OCI-LY3 (cell line): ENCODE data around the gene LCK.

ENCODE experiments used
- H2AFZ ChIP-seq: fragments of 200-600, 300-600 bp; shearing (Covaris generic); 2 replicates; pipeline ENCODE4 v1.6.0; 2014; ENCODE audit warnings: antibody characterized with exemption, low read depth, low read length
- H3K27ac ChIP-seq: fragments of 200-600, 300-600 bp; sonication (generic); 2 replicates; pipeline ENCODE4 v1.5.1; 2014; ENCODE audit warnings: mild to moderate bottlenecking, low read length, moderate library complexity, mixed read lengths
- H3K27me3 ChIP-seq: fragments of 200-600, 300-600 bp; sonication (generic); 2 replicates; pipeline ENCODE4 v1.6.1; 2014; ENCODE audit warnings: low read depth, low read length, mixed read lengths
- H3K36me3 ChIP-seq: fragments of 200-600, 300-600 bp; sonication (generic); replicated peaks from 2 replicates; pipeline ENCODE3; 2014; ENCODE audit warnings: low read depth, low read length, mixed read lengths
- H3K4me1 ChIP-seq: fragments of 300-600, 200-600 bp; sonication (generic); 2 replicates; pipeline ENCODE4 v1.6.1; 2014; ENCODE audit warnings: low read length, mixed read lengths
- H3K4me2 ChIP-seq: fragments of 200-600, 300-600 bp; sonication (generic); 2 replicates; pipeline ENCODE4 v1.6.1; 2014; ENCODE audit warnings: low read length, mixed read lengths
- H3K4me3 ChIP-seq: fragments of 300-600, 200-600 bp; sonication (generic); 2 replicates; pipeline ENCODE4 v1.5.1; 2014; ENCODE audit warnings: antibody characterized with exemption, mild to moderate bottlenecking, low read length, moderate library complexity
- H3K79me2 ChIP-seq: fragments of 300-600, 200-600 bp; shearing (Covaris generic); 2 replicates; pipeline ENCODE4 v1.6.1; 2014; ENCODE audit warnings: mild to moderate bottlenecking, low read length, mixed read lengths
- H3K9ac ChIP-seq: fragments of 300-600, 200-600 bp; shearing (Covaris generic); 2 replicates; pipeline ENCODE4 v1.6.0; 2014; ENCODE audit warnings: mild to moderate bottlenecking, low read length, moderate library complexity
- H3K9me3 ChIP-seq: fragments of 200-600, 300-600 bp; shearing (Covaris generic); 2 replicates; pipeline ENCODE4 v1.6.1; 2014; ENCODE audit warnings: low read length, mixed read lengths; ENCODE audit not compliant: insufficient read depth
- H4K20me1 ChIP-seq: fragments of 200-600, 300-600 bp; sonication (generic); 2 replicates; pipeline ENCODE4 v1.6.1; 2016; ENCODE audit warnings: low read length, mixed read lengths; ENCODE audit not compliant: insufficient read depth
- CTCF ChIP-seq: fragments of 200-600, 300-600 bp; sonication (generic); IDR thresholded peaks from 2 replicates; pipeline ENCODE4 v1.5.1; 2014; ENCODE audit warnings: antibody characterized with exemption, low read length, low read depth
- EZH2phosphoT487 ChIP-seq: fragments of 200-600 bp; shearing (Covaris generic); IDR thresholded peaks from 2 replicates; pipeline ENCODE4 v1.6.1; 2018; ENCODE audit warnings: antibody characterized with exemption, mixed run types, low read depth

The LCK gene

GRCh38 chr1:32330558-32331151 lies 79.6 kb downstream of the LCK start:
- H3K4me1 ChIP-seq, result peaks cover 18% of the 10 kb centered on the region
- H3K4me3 ChIP-seq, result no peak overlapping the region
- peaks cover 9% of the 10 kb centered on the region for H4K20me1 ChIP-seq
- H3K27ac ChIP-seq, result no peak overlapping the region
- H3K27me3 ChIP-seq, result no peaks in the 10 kb centered on the region
- no peaks in the 10 kb centered on the region for H3K9me3 ChIP-seq
- H2AFZ ChIP-seq, result no peak overlapping the region
- TF ChIP-seq CTCF, result no peak
- TF ChIP-seq EZH2phosphoT487, result no peak
- H3K9ac ChIP-seq, result no peak overlapping the region
- H3K79me2 ChIP-seq, result peaks cover 21% of the 10 kb centered on the region
- peaks cover 13% of the 10 kb centered on the region for H3K36me3 ChIP-seq
- no peak overlapping the region for H3K4me2 ChIP-seq

DNA sequence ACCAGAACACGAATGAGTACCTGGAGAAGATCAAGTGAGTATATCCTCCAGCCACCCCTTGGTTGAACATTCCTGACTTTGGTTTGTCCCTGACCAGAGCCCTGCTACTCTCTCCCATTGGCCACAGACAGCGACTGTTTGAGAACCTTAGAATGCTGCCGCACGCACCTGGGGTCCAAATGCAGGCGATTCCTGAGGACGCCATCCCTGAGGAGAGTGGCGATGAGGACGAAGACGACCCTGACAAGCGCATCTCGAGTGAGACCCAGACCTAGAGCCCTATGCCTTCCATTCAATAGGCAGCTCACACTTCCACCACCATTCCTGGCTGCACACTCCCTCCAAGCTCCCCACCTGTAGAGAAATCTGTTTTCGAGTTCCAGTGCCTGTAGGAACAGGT lies 80.5 kb downstream of the LCK start:
- no peaks in the 10 kb centered on the region for H3K9me3 ChIP-seq
- H3K4me2 ChIP-seq, result no peak overlapping the region
- peaks cover 13% of the 10 kb centered on the region for H3K36me3 ChIP-seq
- H3K79me2 ChIP-seq, result peaks cover 24% of the 10 kb centered on the region
- peaks cover 20% of the 10 kb centered on the region for H3K4me1 ChIP-seq
- H3K4me3 ChIP-seq, result no peak overlapping the region
- no peak overlapping the region for H3K27ac ChIP-seq
- no peak overlapping the region for H3K9ac ChIP-seq
- TF ChIP-seq CTCF (no peak), EZH2phosphoT487 (no peak)
- H2AFZ ChIP-seq, result no peak overlapping the region
- no peaks in the 10 kb centered on the region for H3K27me3 ChIP-seq
- peaks cover 9% of the 10 kb centered on the region for H4K20me1 ChIP-seq

DNA sequence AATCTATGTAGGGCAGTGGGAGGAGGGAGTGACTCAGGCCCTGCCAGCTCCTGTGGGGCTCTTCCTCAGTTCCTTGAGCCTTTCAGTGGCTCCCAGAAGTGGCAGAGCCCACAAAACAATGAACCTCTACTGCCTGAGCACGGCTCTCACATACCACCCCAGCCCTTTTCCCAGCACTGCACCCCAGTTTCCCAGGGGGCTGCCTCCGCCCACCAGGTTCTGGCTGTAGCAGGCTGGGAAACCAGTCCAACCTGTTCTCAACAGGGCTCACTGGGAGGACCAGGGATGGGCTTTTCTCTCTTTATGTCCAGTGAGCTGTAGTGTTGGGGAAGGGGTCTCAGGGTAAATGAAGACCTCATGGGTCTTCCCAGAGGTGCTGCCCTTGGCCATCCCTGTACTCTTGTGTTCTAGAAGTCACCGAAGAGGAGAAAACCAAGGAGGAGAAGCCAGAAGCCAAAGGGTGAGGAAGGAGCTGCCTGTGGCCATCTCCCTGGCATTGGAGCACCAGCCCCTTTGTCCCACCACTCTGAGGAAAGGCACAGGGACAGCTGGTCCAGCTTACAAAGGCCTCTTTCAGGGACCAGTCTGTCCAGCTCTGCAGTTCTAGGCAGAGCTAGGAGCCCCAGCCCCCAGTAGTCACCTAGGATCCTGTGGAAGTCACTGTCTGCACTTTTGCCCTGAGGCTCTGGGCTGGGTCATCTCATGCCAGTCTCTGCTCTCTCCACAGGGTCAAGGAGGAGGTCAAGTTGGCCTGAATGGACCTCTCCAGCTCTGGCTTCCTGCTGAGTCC lies 81.4 kb downstream of the LCK start:
- no peak overlapping the region for H3K4me3 ChIP-seq
- no peak overlapping the region for H3K4me2 ChIP-seq
- peaks cover 30% of the 10 kb centered on the region for H3K4me1 ChIP-seq
- no peak overlapping the region for H3K9ac ChIP-seq
- peaks cover 24% of the 10 kb centered on the region for H3K79me2 ChIP-seq
- TF ChIP-seq EZH2phosphoT487 (no peak), CTCF (no peak)
- no peak overlapping the region for H3K27ac ChIP-seq
- peaks cover 9% of the 10 kb centered on the region for H4K20me1 ChIP-seq
- H3K36me3 ChIP-seq, result peaks cover 11% of the 10 kb centered on the region
- no peaks in the 10 kb centered on the region for H3K27me3 ChIP-seq
- no peaks in the 10 kb centered on the region for H3K9me3 ChIP-seq
- no peak overlapping the region for H2AFZ ChIP-seq

GRCh38 chr1:32333251-32333963 lies 82.3 kb downstream of the LCK start:
- Histone ChIP-seq H2AFZ (no peak overlapping the region), H3K4me2 (no peak overlapping the region; the same call in 1 of the 2 replicates), H3K9ac (no peak overlapping the region), H3K27ac (peak overlapping the region; percentile 8; the same call in 1 of the 2 replicates), H3K79me2 (peaks cover 24% of the 10 kb centered on the region), H3K4me1 (peaks cover 39% of the 10 kb centered on the region), H3K36me3 (peaks cover 8% of the 10 kb centered on the region), H3K9me3 (no peaks in the 10 kb centered on the region), H4K20me1 (peaks cover 9% of the 10 kb centered on the region), H3K27me3 (no peaks in the 10 kb centered on the region; the same call in 1 of the 2 replicates), H3K4me3 (no peak overlapping the region)
- TF ChIP-seq CTCF (no peak), EZH2phosphoT487 (no peak)
